ENCODE measurements around the gene PTPRM.

PTPRM gene

DNA sequence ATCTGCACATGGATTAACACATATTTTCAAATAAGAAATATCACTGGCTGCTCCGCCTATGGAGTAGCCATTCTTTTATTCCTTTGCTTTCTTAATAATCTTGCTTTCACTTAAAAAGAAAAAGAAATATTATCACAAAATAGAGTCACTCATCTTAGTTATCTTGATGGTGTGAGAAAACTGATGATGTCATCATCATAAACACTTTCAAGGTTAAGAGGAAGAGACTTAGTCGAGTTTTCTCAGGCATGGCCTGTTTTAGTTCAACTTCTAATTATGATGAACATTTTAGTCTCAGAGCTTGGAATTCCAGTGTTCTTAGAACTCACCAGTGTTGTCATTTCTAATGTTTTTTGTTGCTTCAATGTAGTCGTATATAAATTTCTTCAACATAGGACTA, 506.1 kb downstream of the PTPRM start:
- DNase-seq = no peak

DNA sequence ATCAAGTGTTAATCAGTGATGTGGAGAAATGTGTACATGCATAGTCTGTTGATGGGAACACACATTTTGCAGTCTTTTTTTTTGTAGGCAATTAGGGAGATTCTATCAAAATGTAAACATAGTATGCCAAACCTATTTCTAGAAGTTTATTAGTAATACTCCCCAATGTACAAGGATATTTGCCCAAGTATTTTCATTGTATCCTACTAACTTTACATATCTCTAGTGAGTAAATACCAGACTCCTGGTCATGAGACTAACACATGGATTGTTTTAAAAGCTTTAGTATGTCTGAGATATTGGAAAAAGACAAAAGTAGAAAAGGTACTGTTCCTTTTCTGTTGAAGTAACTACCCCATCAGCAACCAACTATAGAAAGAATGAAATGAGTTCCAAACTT, 513.0 kb downstream of the PTPRM start:
- no peak for DNase-seq

DNA sequence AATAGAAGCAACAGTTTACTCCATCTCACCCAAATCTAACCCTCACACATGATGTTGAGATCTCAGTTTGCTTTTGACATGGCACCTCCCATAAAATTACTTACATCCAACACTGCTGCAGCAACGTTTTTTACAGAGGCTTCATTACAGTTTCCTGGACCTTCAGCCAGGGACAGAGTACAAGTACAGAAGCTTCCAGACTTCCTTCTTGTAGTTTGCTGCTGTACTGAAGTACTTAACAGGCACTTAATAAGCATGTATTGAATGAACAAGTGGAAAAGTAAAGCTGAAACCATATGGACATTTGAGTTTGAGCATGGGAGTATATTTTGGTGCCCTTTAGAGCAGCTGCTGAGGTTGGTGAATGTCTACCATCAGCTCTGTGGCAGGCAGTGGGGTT, 514.2 kb downstream of the PTPRM start:
- DNase-seq = no peak

DNA sequence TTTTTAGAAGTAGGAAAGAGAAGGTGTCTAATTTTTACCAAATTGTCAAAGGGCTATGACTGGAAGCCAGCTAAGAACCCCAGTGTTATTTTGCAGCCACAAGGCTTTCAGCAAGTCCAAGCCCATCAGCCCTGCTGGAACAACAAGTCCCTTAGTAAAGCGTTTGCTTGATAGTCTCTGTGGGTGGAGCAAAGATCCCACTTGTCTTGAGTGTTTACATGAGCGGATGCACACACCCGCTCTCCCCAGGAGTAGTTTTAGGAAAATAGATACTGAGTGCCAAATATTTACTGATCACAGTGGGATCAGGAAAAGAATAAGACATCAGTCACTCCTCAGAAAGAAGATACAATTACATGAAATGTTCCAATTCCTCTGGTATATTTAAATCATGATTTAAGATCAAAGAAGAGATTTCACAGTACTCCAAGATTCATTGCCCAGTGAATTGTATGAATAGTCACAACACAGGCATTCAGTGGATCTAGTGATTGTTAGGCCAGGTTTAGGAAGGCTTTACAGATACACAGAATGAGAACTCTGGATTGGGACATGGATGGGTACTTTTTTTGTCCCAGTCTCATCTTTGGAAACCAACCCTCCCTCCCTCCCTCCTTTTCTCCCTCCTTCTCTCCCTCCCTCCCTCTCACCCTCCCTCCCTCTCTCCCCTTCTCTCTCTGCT, 514.9 kb downstream of the PTPRM start:
- DNase-seq = peak; percentile 36

DNA sequence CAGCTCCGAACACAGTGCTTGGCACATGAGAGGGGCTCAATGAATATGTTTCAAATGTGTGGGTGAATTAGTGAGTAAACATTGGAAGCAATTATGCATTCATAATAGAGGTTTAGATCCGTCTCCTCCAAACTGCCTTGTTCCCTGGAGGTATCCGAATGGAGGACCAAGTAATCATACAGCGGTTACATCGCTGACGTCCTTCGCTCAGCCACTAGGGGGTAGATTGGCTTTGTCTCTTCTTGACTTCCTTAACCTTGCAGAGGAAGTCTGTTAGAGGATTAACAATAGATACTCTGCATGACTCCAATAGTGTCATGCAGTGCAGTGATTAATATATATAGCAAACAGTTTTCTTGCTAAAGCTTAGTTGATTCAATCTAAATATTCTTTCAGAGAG, 517.0 kb downstream of the PTPRM start:
- peak; percentile 1 for DNase-seq

DNA sequence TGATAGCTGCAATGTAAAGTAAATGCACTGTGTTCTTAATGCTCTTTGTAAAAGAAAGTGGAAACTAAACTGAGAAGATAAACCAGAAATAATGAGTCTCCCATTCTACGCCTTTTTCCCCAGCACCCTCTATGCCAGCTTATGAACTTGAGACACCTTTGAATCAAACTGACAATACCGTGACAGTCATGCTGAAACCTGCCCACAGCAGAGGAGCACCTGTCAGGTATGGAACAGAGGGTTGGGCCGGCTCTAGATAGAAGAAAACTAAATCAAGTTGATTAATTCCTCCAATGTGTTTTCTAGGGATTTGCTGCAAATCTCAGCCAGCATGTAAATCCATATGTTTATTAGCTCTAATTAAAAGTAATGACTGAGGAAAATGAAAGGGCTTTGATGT, 521.5 kb downstream of the PTPRM start:
- DNase-seq = no peak

DNA sequence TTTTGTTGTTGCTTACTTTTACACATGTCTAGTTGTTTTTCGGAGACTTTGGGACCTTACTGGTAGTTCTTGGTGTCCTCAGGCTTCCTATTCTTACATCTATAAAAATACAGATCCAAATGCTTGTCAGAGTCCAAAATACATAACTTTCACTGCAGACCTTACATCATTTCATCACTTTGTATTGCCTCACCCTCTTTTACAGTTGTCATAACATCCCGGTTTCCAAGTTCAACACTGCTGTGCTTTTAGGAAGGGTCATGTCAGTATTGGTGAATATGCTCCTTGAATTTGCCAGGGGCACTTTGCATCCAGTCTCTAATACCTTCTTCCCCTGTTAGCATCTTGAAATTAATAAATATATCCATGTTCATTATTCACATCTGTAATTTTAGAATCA, 523.9 kb downstream of the PTPRM start:
- DNase-seq = no peak

DNA sequence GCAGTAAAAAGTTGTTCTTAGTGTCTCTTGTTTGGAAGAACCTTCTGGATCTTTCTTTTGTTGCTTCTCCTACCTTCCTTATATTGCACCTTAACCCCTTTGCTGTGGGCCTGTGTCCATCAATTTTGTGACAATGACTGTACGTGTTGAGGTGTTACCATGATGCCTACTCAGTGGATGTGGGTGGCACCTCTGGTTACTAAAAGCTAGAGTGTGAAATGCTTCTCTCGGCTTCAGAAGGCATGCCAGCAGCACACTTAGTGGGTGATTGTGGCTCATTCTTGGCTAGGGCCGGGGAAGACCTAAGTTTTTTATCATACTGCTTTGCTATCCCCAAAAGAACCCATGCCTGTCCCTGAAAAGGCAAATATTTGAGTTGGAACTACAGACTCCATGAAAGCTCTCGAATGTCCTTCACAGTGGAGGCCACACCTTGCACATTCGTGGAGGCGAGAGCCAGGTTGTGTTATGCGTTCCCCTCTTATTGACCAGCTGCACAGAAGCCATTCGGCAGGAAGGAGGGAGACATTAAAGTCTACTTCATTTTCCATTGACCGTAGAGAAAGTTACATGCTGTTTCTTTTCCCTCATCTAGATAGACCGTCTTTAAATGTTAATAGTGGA, 528.9 kb downstream of the PTPRM start:
- no peak for DNase-seq

DNA sequence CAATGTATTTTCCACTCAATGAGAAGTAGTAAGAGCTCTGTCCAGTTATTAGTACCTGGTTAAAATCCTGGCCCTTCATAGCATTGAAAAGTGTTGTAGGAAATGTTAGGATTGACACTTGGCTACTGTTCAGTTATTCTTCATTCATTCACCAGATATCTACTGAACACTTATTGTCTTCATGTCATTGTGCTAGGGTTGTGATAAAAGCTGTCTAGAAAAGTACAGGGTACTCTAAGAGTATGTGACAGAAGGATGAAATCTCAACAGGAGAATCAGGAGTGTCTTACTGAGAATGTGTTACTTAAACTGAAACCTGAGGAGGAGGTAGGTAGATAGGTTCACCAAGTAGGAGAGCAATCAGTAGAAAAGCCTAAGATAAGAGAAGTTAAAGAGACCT, 530.3 kb downstream of the PTPRM start:
- no peak for DNase-seq

DNA sequence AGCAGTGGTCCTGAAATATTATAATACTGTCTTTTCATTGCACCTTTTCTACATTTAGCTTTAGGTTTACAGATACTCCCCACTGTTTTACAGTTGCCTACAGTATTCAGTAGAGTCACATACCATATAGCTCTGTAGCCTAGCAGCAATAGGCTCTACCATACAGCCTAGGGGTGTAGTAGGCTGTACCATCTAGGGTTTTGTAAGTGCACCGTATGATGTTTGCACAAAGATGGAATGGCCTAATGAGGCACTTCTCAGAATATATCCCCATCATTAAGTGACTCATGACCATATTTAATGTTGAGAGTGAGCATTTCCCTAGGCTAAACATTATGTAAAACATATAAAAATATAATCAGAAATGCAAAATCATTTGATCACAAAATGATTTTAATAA, 530.8 kb downstream of the PTPRM start:
- DNase-seq = no peak

DNA sequence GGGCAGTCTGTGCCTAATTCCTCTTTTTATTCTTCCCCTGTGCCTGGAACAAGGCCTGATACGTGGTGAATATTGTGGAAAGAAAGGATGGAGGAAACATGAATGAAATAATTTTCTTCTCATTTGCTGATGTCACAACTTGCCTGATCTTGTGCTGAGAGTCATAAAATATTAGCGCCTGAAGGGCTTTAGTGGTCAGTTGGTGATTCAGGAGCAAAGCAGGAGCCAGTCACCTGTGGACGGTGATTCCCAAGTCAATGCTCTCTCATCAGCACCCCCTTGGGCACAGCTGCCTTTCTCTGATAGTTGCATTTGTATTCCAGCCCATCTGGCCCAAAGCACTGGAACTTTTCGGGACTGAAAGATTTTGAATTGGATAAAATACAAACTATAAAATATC, 539.5 kb downstream of the PTPRM start:
- no peak for DNase-seq

DNA sequence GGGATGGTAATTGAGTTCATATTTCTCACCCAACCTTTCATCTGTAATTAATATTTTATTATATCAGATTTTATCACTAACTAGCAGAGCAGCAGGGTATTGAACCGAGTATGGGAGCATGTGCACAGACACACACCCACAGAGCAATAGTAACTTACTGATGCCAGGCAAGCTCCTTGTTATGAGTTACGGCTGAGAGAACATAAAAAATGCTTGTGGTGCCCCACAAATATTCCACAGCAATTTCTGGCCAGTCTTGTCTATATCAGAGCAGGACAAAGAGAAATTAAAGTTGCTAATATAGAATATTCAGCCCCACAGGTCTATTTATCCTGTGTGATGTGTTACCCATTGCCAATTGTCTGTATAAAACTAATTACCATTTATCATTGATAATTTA, 540.3 kb downstream of the PTPRM start:
- DNase-seq = no peak

DNA sequence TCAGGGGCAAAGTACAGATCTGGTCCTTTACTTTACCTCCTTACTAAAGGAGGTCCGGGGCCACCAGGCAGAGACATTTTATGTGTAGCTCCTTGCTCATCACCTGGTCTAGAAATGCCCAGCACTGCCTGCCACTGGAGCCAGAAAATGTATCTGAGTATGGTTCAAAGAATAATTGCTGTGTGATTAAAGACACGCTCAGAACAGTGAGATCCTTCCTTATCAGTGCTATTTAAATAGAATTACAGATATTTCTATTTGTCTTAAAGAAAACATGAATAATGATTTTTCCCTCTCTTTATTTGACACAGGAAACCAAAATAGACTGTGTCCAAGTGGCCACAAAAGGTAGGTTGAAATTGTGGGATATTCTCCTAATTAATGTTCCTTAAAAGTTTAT, 547.4 kb downstream of the PTPRM start:
- DNase-seq = no peak

DNA sequence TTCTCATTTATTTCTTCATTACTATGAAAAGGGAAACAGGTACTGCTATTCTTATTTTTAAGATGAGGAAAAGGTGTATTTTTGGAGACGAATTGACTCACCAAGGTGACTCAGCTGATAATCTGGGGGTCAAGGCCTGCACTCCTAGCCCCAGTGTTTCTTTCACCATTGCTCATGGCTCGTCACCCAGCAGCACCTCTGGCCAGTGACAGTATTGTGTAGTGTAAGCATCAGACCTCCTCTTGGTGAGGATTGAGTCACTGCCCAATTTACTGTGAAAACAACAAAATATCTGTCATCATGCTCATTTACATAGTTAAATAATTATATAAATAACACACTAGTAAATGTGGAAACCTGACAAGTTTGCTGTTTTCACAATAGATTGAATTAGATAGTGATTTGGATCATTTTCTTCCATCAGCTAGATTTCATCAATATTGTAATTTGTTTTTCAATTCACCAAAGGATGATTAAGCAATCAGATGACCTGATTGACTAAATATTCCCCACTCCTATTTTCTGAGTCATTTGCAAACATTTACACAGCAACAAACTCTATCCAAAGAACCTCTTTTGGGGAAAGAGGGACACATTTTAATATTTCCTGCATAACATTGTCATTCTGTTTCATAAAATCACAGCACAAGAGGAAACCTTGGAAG, 549.4 kb downstream of the PTPRM start:
- DNase-seq = no peak

DNA sequence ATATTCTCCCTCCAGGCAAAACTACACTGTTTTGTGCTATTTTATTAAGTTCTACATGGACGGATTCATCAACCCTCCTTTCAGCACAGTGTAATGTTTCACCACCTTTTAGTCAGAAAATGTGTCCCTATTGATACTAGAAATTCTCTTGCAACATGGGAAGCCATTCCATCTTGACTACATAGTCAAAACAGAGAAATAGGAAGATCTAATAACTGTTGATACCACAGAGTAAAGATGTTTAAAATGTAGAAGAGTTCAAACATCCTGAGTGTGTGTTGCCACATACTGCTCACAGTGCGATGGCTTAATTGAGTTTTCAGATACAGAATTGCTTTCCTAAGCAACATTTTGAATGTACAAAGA, 549.9 kb downstream of the PTPRM start:
- DNase-seq = no peak

DNA sequence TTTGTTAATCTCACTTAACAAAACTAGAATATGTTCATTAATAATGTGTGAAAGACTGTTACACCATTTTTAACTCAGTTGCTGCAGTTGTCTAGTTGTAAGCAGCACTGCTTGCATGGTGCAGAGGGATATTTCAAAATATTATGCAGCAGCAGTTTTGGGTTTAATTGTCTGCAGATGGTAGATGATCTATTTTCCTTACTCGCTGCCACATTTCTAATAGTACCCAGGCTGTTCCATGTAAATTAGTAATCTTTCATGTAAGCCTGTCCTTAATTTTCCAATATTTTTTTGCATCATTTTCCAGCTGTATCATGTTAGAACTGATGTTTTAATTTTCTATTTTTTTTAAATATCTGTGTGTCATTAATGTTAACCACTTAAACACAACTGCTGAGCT, 554.0 kb downstream of the PTPRM start:
- no peak for DNase-seq

DNA sequence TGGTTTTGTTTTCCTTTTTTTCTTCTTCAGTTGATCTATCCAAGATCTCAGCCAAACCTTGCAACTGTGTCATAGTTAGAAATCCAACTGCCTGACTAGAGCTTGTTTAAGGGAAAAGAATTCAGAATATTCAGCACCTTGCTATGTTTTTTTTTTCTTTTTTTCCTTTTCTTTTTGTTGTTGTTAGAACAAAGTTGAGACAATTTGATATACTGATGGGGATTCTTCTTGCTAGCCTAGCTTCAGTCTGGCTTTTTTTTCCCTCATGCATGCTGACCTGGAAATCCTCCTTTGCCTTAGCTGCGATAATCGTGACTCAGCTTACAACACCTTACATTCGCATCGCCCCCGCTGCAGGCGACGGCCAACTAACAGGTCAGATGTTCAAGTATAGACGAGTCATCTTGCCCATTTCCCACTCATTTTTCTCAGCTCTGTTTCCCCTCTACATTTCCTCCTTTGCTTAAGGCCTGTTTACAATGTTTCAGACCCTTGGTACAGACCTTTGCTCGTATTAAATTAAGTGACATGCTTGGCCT, 554.9 kb downstream of the PTPRM start:
- DNase-seq = no peak

DNA sequence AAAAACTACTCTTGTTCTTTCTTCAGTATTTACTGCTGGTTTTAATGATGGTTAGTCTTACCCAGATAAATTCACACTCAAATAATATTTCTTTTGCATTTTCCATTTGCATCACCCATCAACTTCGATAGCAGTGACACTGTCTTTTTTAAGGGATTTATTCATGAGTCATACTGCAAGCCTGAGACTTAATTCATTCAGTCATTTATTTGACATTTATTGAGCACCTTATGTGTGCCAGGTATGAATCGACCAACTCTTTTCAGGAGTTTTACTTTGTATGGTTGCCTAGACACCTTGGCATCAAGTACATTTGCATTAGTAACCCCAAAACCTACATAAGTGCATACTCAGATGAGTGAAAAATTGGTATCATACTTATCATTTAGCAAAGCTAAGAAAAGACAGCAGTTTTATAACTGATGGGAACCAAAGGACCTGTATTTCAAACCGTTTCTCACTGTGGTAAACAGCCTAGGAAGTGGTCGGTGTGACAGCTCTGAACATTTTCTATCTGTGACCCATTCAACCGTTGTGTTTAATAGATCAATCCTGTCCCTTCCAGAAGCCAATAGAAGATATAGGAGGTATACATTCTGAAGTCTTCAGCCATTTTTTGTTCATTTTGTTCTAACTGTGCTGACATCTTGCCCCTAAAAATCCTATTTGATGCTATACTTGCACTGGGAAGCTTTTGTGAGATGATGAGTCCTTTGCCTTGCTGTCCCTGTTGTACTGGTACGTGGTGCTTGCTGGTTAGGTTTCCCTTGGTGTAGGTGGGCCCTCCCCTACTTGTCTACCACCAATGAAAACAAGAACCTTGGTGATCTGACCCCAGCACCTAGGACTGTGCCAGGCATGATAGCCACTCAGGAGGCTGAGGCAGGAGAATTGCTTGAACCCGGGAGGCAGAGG, 557.4 kb downstream of the PTPRM start:
- DNase-seq = no peak

DNA sequence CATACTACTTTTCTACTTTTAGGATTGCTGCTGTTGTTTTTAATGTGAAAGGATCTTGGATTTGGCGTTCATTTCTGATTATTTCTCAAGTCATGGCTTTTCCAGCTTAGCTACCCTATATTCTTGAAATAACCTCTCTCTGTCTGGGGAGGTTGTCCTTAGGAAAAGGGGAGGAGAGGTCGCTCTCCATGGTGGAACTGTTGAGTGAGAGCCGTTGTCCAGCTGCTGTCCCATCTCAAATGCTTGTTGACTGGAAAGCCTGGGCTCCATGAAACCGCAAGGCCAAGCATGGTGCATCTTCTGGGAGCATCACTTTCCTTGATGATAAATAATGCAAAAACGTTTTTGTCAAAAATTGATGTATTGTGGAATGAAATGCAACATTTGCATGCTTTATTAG, 563.0 kb downstream of the PTPRM start:
- DNase-seq = no peak

DNA sequence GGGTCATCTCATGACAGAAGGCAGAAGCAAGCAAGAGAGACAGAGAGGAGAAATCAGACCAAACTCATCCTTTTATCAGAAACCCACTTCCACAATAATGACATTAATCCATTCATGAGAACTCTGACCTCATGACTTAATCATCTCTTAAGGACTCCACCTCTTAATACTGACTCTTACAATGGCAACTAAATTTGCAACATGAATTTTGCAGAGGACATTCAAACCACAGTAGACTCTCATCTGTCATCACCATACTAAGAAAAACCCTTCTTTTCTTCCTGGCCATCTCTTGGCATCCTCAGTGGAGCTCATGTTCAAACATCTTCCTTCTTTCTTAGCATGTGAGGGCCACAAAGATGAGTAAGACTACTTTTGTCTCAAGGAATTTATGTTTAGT, 565.9 kb downstream of the PTPRM start:
- DNase-seq = no peak

DNA sequence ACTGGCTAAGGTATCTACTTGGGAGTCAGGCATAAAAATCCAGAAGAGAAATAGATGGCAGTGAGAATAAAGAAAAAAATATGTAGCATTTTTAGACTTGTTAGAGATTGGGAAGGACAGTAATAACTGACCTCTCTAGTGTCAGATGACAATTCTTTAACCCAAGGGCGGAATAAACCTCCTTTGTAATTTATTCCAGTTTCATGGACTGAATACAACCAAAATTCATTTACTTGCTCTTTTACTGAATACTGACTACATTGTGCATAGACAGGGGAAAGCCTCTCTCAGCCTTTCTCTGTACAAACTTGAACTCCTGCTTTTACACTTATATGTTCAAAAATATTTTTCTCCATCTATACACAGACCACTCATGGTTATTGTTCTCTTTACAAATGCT, 566.8 kb downstream of the PTPRM start:
- no peak for DNase-seq

DNA sequence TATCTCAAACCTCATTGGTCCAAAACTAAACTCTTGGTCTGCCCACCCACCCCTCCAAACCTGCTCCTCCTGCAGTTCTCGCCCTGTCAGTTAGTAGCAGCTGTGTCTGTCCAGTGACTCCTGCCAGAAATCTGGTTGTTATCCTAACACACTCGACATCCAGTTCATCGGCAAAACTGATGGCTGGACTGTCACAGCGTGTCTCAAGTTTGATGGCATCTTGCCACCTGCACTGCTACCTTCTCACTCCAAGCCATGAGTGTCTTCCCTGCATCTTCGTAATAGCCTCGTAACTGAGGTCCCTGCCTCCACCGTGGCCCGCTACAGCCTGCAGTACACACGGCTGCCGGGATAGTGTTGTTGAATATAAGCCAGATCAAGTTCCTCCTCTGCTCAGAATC, 572.0 kb downstream of the PTPRM start:
- DNase-seq = no peak

DNA sequence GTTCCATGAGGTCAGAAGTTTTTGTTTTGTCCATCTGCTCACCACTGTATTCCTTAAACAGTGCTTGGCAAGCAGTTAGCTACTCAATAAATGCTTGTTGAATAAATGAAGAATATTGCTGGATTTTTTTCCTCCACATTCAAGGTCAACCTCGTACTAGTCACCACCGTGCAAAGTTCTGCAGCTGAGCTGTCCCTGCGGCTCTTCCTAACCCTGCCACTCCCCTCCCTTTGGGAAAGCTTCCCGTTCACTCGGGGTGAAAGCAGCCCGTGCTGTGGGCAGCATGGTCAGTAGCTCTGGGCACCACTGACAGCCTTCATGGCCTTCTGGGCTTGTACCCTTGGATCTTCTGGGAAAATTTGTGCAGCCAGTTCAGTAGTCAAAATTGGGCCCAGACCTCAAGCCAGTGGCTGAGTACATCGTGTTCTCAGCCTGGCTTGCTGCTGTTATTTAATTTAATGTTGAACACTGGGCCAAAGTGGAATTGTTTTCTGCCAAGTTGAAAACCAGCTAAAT, 572.8 kb downstream of the PTPRM start:
- DNase-seq = no peak

Measured in NCI-H774 (cell line).